ENCODE measurements around the gene SMTNL2. TPM values are rescaled to one million over a fixed set of nuclear protein-coding genes. Genes with fewer than 3 reads are reported as not detected.

Gene SMTNL2
- polyA plus RNA-seq, 1 of the 3 experiments (the other 2 are of a cell fraction), result not detected

GRCh38 chr17:4583782-4584100, 588 bp upstream of the SMTNL2 start:
- H3K27ac ChIP-seq (ENCODE audit: low read depth in 2 of 2, low read length in 1 of 2), result no peak overlapping the region
- ChIA-PET CTCF (interaction anchor here (1.0 to 6.8 kb wide), 11 partner anchors 9 to 91 kb away, joined by 3 to 74 read pairs (median 5); no protein-coding TSS in a partner anchor), POLR2A (no interaction called here)
- peak overlapping the region; percentile 57; the same call in 1 of the 2 replicates for H3K4me2 ChIP-seq
- DNase-seq, result peak; percentile 79
- peaks cover 61% of the 10 kb centered on the region for H3K27me3 ChIP-seq (ENCODE audit: insufficient read depth)
- no peak overlapping the region for H3K9ac ChIP-seq
- H3K4me1 ChIP-seq (ENCODE audit: control insufficient read depth in 1 of 2, insufficient read depth in 2 of 2, low read depth in 1 of 2, low read length in 1 of 2), result peaks cover 0 to 23% of the 10 kb centered on the region in 2 experiments; a peak in 1 of 4 replicates
- H3K4me3 ChIP-seq (ENCODE audit: low read depth in 2 of 2, low read length in 1 of 2), result no peak overlapping the region
- H3F3A ChIP-seq (replicated peaks; ENCODE audit: insufficient read depth), result no peaks in the 10 kb centered on the region
- no peaks in the 10 kb centered on the region for H3K9me3 ChIP-seq
- H3K9me2 ChIP-seq, result no peaks in the 10 kb centered on the region
- no peaks in the 10 kb centered on the region for H3K36me3 ChIP-seq (replicated peaks in 1 of 2; ENCODE audit: control insufficient read depth in 1 of 2, insufficient read depth in 2 of 2, low read length in 1 of 2)
- 32% methylated on average over 12 of the region's 12 CpGs for WGBS (ENCODE audit: low lambda C conversion rate)
- H2AFZ ChIP-seq (ENCODE audit: low read depth), result no peak overlapping the region
- TF ChIP-seq, protein P1, sequence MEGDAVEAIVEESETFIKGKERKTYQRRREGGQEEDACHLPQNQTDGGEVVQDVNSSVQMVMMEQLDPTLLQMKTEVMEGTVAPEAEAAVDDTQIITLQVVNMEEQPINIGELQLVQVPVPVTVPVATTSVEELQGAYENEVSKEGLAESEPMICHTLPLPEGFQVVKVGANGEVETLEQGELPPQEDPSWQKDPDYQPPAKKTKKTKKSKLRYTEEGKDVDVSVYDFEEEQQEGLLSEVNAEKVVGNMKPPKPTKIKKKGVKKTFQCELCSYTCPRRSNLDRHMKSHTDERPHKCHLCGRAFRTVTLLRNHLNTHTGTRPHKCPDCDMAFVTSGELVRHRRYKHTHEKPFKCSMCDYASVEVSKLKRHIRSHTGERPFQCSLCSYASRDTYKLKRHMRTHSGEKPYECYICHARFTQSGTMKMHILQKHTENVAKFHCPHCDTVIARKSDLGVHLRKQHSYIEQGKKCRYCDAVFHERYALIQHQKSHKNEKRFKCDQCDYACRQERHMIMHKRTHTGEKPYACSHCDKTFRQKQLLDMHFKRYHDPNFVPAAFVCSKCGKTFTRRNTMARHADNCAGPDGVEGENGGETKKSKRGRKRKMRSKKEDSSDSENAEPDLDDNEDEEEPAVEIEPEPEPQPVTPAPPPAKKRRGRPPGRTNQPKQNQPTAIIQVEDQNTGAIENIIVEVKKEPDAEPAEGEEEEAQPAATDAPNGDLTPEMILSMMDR (IDR thresholded peaks at IDR 0.05), result peak; percentile 39
- TF ChIP-seq ELF1 (IDR thresholded peaks at IDR 0.05), result no peak
- no peaks in the 10 kb centered on the region for H3K79me2 ChIP-seq (ENCODE audit: insufficient read depth)
- no peaks in the 10 kb centered on the region for H4K20me1 ChIP-seq (ENCODE audit: insufficient read depth)

GRCh38 chr17:4584917-4585637, 748 bp downstream of the SMTNL2 start:
- CTCF ChIA-PET, result interaction anchor here (1.0 to 6.8 kb wide), 5 partner anchors 7 to 40 kb away, joined by 4 to 74 read pairs (median 8); no protein-coding TSS in a partner anchor
- H3K9me3 ChIP-seq, result no peaks in the 10 kb centered on the region
- DNase-seq, result no peak

DNA sequence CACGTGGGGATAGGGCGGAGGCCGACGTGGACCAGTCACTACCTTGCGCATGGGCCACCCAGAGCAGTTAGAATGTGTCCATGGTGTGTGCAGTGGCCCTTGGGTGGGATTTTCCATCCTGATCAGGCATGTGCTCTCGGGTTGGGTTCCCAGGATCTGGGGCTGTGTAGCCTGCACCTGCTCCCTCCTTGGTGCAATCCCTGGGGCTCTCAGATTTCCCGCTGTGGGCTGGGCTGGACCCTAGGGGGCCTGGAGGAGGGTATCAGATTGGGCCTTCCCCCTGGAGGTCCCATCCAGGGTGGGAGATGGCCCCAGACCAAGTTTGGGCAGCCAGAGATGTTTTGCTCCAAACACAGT, 1.3 kb downstream of the SMTNL2 start:
- TF ChIP-seq ELF1 (IDR thresholded peaks at IDR 0.05), result no peak
- no peak for TF ChIP-seq EP300 (IDR thresholded peaks at IDR 0.05; ENCODE audit: borderline replicate concordance in 1 of 2, low read depth in 1 of 2, low read length in 1 of 2)
- DNase-seq, result no peak
- H3K4me1 ChIP-seq (ENCODE audit: control insufficient read depth in 1 of 2, insufficient read depth in 2 of 2, low read depth in 1 of 2, low read length in 1 of 2), result peaks cover 0 to 27% of the 10 kb centered on the region in 2 experiments; a peak in 1 of 4 replicates
- no CpG with 5 or more reads among the region's 7 CpGs for WGBS (ENCODE audit: low lambda C conversion rate)
- no peaks in the 10 kb centered on the region for H3K36me3 ChIP-seq (replicated peaks in 1 of 2; ENCODE audit: control insufficient read depth in 1 of 2, insufficient read depth in 2 of 2, low read length in 1 of 2)
- CTCF ChIA-PET, result interaction anchor here (2.3 to 9.7 kb wide), 4 partner anchors 18 to 40 kb away, joined by 8 to 75 read pairs (median 48); no protein-coding TSS in a partner anchor
- no peak overlapping the region for H3K4me2 ChIP-seq
- peaks cover 68% of the 10 kb centered on the region for H3K27me3 ChIP-seq (ENCODE audit: insufficient read depth)
- no peak overlapping the region for H2AFZ ChIP-seq (ENCODE audit: low read depth)
- H4K20me1 ChIP-seq (ENCODE audit: insufficient read depth), result no peaks in the 10 kb centered on the region
- no peaks in the 10 kb centered on the region for H3F3A ChIP-seq (replicated peaks; ENCODE audit: insufficient read depth)
- POLR2A ChIA-PET, result no interaction called here
- H3K9me2 ChIP-seq, result no peaks in the 10 kb centered on the region
- H3K9me3 ChIP-seq, result no peaks in the 10 kb centered on the region
- H3K9ac ChIP-seq, result no peak overlapping the region
- H3K27ac ChIP-seq (ENCODE audit: low read depth in 2 of 2, low read length in 1 of 2), result no peak overlapping the region
- H3K79me2 ChIP-seq (ENCODE audit: insufficient read depth), result no peaks in the 10 kb centered on the region
- no peak overlapping the region for H3K4me3 ChIP-seq (ENCODE audit: low read depth in 2 of 2, low read length in 1 of 2)

More at GRCh38 chr17:4584917-4585637, 748 bp downstream of the SMTNL2 start:
- Histone ChIP-seq H3K9ac (no peak overlapping the region), H3K4me1 (ENCODE audit: control insufficient read depth in 1 of 2, insufficient read depth in 2 of 2, low read depth in 1 of 2, low read length in 1 of 2) (peaks cover 0 to 27% of the 10 kb centered on the region in 2 experiments; a peak in 1 of 4 replicates), H2AFZ (ENCODE audit: low read depth) (no peak overlapping the region), H3F3A (replicated peaks; ENCODE audit: insufficient read depth) (no peaks in the 10 kb centered on the region), H3K79me2 (ENCODE audit: insufficient read depth) (no peaks in the 10 kb centered on the region), H3K27me3 (ENCODE audit: insufficient read depth) (peaks cover 62% of the 10 kb centered on the region), H3K4me3 (ENCODE audit: low read depth in 2 of 2, low read length in 1 of 2) (no peak overlapping the region), H4K20me1 (ENCODE audit: insufficient read depth) (no peaks in the 10 kb centered on the region), H3K36me3 (replicated peaks in 1 of 2; ENCODE audit: control insufficient read depth in 1 of 2, insufficient read depth in 2 of 2, low read length in 1 of 2) (no peaks in the 10 kb centered on the region), H3K27ac (ENCODE audit: low read depth in 2 of 2, low read length in 1 of 2) (no peak overlapping the region), H3K9me2 (no peaks in the 10 kb centered on the region), H3K4me2 (no peak overlapping the region)
- POLR2A ChIA-PET, result no interaction called here
- 20% methylated on average over 34 of the region's 57 CpGs for WGBS (ENCODE audit: low lambda C conversion rate)
- TF ChIP-seq, protein P2, sequence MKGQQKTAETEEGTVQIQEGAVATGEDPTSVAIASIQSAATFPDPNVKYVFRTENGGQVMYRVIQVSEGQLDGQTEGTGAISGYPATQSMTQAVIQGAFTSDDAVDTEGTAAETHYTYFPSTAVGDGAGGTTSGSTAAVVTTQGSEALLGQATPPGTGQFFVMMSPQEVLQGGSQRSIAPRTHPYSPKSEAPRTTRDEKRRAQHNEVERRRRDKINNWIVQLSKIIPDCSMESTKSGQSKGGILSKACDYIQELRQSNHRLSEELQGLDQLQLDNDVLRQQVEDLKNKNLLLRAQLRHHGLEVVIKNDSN (IDR thresholded peaks at IDR 0.05; ENCODE audit: borderline replicate concordance, low read depth), result no peak
- no peak for TF ChIP-seq RFX5 (IDR thresholded peaks at IDR 0.05; ENCODE audit: low read length)
- TF ChIP-seq POLR2AphosphoS5 (IDR thresholded peaks at IDR 0.05; ENCODE audit: low read depth, low read length), result no peak
- no peak for TF ChIP-seq GATA2 (CRISPR knock-in tag; IDR thresholded peaks at IDR 0.05)

All from SK-N-SH (cell line).